Upper lobe of right lung (tissue), 1 donor: ENCODE results near the gene IHH. TPM values are rescaled to one million over a fixed set of nuclear protein-coding genes. Genes with fewer than 3 reads are reported as not detected.

ENCODE experiments used
- ATAC-seq: fragments of 200-7000 bp; cut with Tn5 transposase; one replicate; pipeline ENCODE4 v1.9.1; 2020; ENCODE audit warnings: mild to moderate bottlenecking, moderate library complexity
- DNase-seq: peaks from one replicate; pipeline ENCODE4 v3.0.0-alpha.2; 2020
- H3K27ac ChIP-seq: fragments of 200-600 bp; one replicate; pipeline ENCODE4 v1.8.0; 2022
- H3K27me3 ChIP-seq: fragments of 200-600 bp; one replicate; pipeline ENCODE4 v1.8.0; 2022; ENCODE audit warnings: mild to moderate bottlenecking
- H3K36me3 ChIP-seq: fragments of 200-600 bp; one replicate; pipeline ENCODE4 v1.8.0; 2022
- H3K4me1 ChIP-seq: fragments of 200-600 bp; one replicate; pipeline ENCODE4 v1.8.0; 2022
- H3K4me3 ChIP-seq: fragments of 200-600 bp; one replicate; pipeline ENCODE4 v1.8.0; 2022; ENCODE audit warnings: mild to moderate bottlenecking
- H3K9me3 ChIP-seq: fragments of 200-600 bp; one replicate; pipeline ENCODE4 v1.8.0; 2022
- intact Hi-C: fragments of 100-400 bp; cut with DNase I; formaldehyde crosslinking; loops from one replicate; pipeline ENCODE4 v1.11.0; 2022
- total RNA-seq: library from RNA; stranded (reverse); fragmentation: NEBNext Ultra II Directional; extraction: Animal tissue kit (Norgen Biotek cat#: 25700); gene quantifications from one replicate; pipeline ENCODE4 v1.2.1, GENCODE V29; 2021
- TF ChIP-seq, protein P1 (sequence below): fragments of 200-600 bp; IDR thresholded peaks from one replicate; pipeline ENCODE4 v1.8.0; 2022; ENCODE audit warnings: antibody characterized with exemption
- donor health status: DM: no; HTN: yes; CAD: no; lungs with severe emphysema.

IHH gene
- total RNA-seq, 1 donor from 2014 or later: 0.69 TPM

GRCh38 chr2:219076253-219076652, 15.5 kb upstream of the IHH start:
- H3K36me3 ChIP-seq: peaks cover 31% of the 10 kb centered on the region
- H3K27me3 ChIP-seq: no peaks in the 10 kb centered on the region
- DNase-seq (no peak), ATAC-seq (peak; percentile 33)
- H3K27ac ChIP-seq: no peak overlapping the region
- TF ChIP-seq, protein P1, sequence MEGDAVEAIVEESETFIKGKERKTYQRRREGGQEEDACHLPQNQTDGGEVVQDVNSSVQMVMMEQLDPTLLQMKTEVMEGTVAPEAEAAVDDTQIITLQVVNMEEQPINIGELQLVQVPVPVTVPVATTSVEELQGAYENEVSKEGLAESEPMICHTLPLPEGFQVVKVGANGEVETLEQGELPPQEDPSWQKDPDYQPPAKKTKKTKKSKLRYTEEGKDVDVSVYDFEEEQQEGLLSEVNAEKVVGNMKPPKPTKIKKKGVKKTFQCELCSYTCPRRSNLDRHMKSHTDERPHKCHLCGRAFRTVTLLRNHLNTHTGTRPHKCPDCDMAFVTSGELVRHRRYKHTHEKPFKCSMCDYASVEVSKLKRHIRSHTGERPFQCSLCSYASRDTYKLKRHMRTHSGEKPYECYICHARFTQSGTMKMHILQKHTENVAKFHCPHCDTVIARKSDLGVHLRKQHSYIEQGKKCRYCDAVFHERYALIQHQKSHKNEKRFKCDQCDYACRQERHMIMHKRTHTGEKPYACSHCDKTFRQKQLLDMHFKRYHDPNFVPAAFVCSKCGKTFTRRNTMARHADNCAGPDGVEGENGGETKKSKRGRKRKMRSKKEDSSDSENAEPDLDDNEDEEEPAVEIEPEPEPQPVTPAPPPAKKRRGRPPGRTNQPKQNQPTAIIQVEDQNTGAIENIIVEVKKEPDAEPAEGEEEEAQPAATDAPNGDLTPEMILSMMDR: no peak
- intact Hi-C loops: loop anchor here (10.0 kb wide), 1 partner anchor 49 kb away; no protein-coding TSS in a partner anchor
- no peaks in the 10 kb centered on the region for H3K9me3 ChIP-seq
- H3K4me3 ChIP-seq: no peak overlapping the region
- no peaks in the 10 kb centered on the region for H3K4me1 ChIP-seq

DNA sequence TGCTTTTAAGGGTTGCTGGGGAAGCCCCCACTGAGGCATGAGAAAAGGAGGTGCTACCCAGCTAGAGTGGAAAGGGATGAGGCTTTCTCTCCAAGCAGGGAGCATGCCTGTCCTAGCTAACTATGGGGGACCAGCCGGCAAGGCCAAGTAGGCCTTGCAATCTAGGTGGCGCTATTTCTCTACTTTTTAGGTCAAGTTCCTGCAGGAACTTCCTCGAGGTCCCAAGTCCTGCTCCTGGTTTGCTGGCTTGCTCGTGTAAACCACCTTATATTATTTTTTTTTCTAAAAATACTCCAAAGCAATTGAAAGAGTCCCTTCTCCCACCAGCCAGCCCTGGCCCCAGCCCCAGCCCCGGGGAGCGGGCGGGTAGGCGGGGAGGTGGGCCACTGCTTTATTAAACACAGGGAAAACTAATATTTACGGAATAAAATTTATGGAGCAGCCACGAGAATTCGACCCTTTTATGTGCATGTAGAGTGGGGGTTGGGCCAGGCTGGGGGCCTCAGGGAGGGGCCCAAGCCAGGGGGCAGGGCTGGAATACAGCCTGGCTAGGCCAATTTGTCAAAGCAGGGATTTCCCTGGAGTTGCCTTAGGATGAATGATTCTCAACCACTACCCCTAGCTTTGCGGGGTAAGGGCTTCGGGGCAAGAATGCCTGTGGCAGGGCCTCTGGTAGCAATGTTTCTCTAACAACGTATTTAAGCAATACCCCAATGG, 12.8 kb upstream of the IHH start:
- Histone ChIP-seq H3K27ac (no peak overlapping the region), H3K27me3 (no peaks in the 10 kb centered on the region), H3K9me3 (no peaks in the 10 kb centered on the region), H3K4me1 (no peaks in the 10 kb centered on the region), H3K4me3 (no peak overlapping the region), H3K36me3 (peaks cover 31% of the 10 kb centered on the region)
- intact Hi-C loops: loop anchor here (10.0 kb wide), 1 partner anchor 51 kb away; no protein-coding TSS in a partner anchor
- DNase-seq (no peak), ATAC-seq (peak; percentile 76)
- TF ChIP-seq, protein P1: peak; percentile 62

- no peaks in the 10 kb centered on the region for H3K9me3 ChIP-seq
- H3K36me3 ChIP-seq: peaks cover 28% of the 10 kb centered on the region
- H3K4me3 ChIP-seq: no peak overlapping the region
- TF ChIP-seq, protein P1: no peak
- H3K4me1 ChIP-seq: no peaks in the 10 kb centered on the region
- no peak overlapping the region for H3K27ac ChIP-seq
- ATAC-seq: no peak
- intact Hi-C loops: loop anchor here (10.0 kb wide), 1 partner anchor 52 kb away; no protein-coding TSS in a partner anchor
- H3K27me3 ChIP-seq: no peaks in the 10 kb centered on the region
- no peak for DNase-seq
These were observed 12.1 kb upstream of the IHH start for GRCh38 chr2:219072741-219073250.

DNA sequence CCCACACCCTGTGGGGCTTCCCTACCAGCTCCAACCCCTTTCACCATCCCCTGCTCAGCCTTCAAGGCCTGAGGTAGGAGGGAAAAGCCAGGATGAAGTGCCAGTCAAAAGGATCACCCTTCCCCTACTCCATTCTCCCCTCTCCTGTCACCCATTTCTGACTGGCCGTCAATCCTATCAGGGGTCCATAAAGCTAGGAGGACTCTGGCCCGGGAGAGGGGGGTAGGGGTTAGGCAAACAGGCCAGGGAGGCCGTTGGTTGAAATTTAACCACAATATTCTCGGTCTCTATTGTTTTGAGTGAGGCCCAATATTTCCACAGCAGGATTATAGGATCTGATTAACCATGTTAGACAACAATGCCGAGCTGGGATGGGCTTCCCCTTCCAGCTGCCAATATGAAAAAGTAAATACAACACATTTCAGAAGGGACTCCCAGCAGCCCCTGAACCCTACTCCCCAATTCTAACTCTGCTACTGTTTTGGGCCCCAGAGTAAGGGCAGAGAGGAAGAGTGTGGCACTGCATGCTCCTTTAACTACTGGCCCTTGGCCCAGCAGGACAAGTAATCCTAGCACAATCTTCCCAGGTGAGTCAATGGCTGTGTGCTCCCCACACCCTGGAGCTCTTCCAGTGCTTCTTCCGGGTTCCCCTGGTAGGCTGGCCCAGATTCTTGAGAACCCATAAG, 10.6 kb upstream of the IHH start:
- H3K4me3 ChIP-seq: no peak overlapping the region
- intact Hi-C loops: loop anchor here (10.0 kb wide), 1 partner anchor 54 kb away; no protein-coding TSS in a partner anchor
- TF ChIP-seq, protein P1: no peak
- no peak for DNase-seq
- H3K9me3 ChIP-seq: no peaks in the 10 kb centered on the region
- no peak overlapping the region for H3K27ac ChIP-seq
- ATAC-seq: peak; percentile 79
- H3K36me3 ChIP-seq: peaks cover 13% of the 10 kb centered on the region
- no peaks in the 10 kb centered on the region for H3K4me1 ChIP-seq
- H3K27me3 ChIP-seq: no peaks in the 10 kb centered on the region

DNA sequence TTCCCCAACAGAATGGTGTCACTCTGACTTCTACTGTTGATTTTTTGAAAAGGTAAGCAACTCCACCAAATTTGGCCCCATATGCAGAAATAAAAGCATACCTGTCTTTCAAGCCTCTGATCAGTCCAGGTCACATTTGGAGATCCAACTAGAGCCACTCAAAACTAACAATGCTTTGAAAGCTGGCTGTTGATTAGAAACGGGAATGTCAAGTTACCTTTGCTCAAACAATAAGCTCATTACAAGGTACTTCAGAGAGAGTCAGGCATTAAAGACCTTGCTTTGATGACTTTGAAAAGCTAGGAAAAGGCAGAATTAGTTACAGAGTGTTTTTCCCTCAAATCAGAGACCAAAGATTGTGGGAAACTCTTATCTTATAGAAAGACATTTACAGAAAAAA, 4.8 kb upstream of the IHH start:
- Histone ChIP-seq H3K4me3 (no peak overlapping the region), H3K4me1 (no peaks in the 10 kb centered on the region), H3K27me3 (peaks cover 37% of the 10 kb centered on the region), H3K36me3 (no peaks in the 10 kb centered on the region), H3K9me3 (no peaks in the 10 kb centered on the region), H3K27ac (no peak overlapping the region)
- ATAC-seq: no peak
- DNase-seq: no peak
- TF ChIP-seq, protein P1: no peak
- intact Hi-C loops: no loop called here
